ENCODE results near the gene SAMD7.

GRCh38 chr3:169984292-169984691 lies 72.9 kb downstream of the SAMD7 start:
- no peak for TF ChIP-seq EP300 (IDR thresholded peaks at IDR 0.05)
- no peak for TF ChIP-seq CTCF (IDR thresholded peaks at IDR 0.05)
